CD1c-positive myeloid dendritic cell (primary cell): Measurements from ENCODE around the gene ANKLE1.

Experiments used
- DNase-seq: peaks from one replicate; pipeline ENCODE4 v3.0.0-alpha.2; 2016; ENCODE audit errors: extremely low spot score

Gene ANKLE1, protein sequence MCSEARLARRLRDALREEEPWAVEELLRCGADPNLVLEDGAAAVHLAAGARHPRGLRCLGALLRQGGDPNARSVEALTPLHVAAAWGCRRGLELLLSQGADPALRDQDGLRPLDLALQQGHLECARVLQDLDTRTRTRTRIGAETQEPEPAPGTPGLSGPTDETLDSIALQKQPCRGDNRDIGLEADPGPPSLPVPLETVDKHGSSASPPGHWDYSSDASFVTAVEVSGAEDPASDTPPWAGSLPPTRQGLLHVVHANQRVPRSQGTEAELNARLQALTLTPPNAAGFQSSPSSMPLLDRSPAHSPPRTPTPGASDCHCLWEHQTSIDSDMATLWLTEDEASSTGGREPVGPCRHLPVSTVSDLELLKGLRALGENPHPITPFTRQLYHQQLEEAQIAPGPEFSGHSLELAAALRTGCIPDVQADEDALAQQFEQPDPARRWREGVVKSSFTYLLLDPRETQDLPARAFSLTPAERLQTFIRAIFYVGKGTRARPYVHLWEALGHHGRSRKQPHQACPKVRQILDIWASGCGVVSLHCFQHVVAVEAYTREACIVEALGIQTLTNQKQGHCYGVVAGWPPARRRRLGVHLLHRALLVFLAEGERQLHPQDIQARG

DNA sequence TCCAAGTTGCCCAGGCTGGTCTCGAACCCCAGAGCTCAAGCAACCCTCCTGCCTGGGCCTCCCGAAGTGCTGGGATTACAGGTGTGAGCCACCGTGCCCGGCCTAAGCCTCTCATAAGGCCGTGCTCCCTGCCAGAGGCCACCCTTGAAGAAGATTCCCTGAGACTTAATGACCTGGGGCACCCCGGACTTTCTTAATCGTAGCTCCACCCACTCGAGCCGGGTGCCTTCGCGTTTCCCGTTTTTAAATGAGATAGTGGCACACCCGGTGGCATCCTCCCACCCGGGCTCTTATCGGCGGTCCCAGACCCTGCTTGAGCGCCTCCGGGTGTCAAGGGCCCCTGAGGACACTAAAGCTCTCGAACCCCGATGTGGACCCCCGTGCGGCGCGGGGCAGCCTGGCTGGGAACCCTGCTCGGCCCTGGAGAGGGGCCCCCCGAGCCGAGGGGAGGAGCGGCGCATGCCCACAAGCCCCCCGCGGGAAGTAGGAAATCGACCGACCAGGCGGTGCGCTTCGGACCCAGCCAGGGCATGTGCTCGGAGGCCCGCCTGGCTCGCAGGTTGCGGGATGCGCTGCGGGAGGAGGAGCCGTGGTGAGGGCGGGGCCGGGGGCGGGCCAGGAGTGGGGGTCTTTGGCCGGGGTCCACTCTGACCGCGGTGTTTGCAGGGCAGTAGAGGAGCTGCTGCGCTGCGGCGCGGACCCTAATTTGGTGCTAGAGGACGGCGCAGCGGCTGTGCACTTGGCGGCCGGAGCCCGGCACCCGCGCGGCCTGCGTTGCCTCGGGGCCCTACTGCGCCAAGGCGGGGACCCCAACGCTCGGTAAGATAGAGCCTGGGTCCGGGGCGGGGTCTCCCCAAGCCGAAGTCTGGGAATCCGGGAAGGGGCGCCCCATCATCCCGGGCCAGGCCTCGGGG lies at the start of gene ANKLE1:
ANKLE1 (plus strand) TSS at position 511 of the 914 bp plus-strand sequence; CDS start at position 531, 20 bp downstream.
- peak; percentile 84 for DNase-seq

DNA sequence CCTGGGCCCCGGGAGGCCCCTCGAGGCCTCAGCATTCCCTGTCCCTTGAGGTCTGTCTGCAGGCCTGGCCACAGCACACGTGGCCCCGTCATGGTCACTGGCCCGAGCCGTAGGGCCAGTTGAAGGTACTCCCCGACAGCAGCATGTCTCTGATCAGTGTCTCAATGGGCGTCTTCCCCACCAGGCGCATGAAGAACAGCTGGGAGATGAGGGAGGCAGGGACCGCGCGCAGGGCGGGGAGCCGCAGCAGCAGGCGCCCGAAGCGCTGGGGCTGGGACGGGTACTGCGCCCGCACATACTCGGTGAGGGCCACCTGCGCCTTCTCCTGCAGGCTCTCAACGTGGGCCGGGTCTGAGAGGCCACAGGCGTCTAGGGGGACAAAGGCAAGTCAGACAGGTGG lies 49.4 kb upstream of the ANKLE1 start:
- no peak for DNase-seq

DNA sequence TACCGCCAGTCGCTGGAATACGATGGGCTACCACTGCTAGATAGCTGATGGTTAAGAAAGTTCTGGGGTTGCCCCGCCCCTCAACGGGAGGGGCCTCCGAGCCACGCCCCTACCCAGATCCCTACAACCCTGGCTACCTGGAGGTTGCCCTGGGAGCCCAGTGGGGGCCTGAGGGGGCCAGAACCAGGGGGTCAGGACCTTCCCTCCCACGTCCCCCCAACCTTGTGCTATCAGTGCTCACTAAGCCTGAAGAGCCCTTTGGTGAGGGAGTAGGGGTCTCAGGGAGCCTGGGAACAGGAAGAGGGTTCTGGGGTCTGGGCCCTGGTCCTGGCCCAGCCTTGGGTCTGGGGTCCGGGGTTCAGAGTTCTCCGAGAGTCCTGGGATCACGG lies 46.8 kb upstream of the ANKLE1 start:
- peak; percentile 47 for DNase-seq

DNA sequence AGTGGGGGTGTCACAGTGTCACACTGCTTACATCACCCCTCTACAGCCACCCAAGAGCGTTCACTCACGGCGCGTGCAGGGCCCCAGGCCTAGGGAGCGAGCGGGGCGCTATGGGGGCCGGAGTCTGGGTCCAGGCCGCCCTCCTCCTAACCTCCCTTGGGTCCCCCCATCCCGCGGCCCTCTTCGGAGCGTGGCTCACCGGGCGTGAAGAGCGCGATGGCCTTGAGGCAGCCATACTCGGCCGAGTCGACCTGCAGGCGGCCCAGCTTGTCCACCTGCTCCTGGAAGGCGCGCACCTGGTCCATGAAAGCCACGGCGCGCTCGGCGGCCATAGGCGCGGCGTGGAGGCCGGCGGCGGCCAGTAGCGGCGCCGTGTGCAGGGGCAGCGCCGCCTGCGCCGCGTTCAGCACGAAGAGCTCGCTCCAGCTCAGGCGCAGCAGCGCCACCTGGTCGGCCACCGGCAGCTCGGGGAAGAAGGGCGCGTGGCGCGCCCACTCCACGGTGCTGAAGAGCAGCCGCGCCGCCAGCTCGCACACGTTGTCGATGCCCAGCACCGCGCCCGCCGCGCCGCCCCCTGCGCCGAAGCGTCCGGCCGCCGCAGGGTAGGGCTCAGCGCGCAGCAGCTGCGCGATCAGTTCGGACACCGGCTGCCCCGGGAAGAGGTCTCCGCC lies 46.3 kb upstream of the ANKLE1 start:
- peak; percentile 84 for DNase-seq

DNA sequence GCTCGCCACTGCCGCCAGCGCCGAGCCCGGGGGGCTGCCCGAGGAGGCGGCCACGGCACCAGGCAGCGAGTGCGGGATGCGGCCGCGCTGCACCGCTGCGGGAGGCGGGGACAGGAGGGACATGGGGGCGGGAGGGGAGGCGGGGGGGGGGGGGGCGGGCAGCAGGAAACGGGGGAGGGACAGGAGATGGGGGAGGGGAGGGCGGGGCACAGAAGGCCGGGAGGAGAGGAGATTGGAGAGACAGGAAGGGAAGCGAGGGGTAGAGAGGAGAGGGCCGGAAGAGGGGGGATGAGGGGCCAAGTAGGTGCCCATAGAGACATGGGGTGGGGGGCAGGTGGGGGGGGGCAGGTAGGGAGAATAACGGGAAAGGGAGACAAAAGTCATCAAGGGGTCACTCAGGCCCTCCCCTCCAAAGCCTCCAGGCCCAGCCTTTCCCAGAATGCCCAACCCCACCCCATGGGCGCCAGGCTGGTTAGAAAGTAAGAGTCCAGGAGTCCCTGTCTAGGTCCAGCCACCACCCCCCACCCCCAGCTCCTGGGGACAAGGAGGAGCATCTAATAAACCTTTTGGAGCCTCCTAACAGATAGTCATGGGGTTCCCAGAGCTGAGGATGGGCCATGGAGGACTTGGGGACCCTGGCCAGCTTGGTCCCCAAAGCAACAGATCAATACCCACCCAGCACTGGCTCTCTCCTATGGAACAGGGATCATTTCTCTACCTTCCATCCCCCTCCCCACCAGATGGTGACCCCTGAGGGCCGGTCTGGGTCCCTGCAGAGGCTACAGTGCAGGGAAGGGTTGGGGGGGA lies 45.5 kb upstream of the ANKLE1 start:
- no peak for DNase-seq

DNA sequence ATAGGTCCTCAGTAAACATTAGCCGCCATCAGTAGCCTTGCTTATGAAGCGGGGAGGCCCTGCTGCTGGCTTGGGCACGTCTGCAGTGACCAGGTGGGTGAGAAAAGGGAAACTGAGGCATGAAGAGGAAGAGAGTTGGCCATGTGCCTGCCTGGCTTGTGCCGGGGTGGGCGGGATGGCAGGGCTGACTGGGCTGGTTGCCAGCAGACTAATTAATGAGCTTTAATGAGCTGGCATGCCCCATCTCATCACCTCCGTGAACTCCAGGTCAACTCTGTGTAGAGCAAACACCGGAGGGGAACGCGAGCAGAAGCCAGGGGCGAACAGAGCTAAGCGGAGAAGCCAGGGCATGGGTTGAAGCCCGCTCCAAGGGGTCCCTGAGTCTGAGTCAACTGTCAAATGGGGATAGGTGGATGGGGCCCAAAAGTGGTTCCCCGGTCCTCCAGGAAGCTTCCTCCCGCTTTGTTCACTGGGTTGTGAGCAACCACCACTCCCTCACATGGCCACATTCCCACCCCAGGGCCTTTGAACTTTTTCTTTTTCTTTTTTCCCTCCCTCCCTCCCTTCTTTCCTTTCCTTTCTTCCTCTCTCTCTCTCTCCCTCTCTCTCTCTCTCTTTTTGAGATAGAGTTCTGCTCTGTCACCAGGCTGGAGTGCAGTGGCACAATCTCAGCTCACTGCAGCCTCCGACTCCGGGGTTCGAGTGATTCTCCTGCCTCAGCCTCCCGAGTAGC lies 44.7 kb upstream of the ANKLE1 start:
- DNase-seq: no peak

DNA sequence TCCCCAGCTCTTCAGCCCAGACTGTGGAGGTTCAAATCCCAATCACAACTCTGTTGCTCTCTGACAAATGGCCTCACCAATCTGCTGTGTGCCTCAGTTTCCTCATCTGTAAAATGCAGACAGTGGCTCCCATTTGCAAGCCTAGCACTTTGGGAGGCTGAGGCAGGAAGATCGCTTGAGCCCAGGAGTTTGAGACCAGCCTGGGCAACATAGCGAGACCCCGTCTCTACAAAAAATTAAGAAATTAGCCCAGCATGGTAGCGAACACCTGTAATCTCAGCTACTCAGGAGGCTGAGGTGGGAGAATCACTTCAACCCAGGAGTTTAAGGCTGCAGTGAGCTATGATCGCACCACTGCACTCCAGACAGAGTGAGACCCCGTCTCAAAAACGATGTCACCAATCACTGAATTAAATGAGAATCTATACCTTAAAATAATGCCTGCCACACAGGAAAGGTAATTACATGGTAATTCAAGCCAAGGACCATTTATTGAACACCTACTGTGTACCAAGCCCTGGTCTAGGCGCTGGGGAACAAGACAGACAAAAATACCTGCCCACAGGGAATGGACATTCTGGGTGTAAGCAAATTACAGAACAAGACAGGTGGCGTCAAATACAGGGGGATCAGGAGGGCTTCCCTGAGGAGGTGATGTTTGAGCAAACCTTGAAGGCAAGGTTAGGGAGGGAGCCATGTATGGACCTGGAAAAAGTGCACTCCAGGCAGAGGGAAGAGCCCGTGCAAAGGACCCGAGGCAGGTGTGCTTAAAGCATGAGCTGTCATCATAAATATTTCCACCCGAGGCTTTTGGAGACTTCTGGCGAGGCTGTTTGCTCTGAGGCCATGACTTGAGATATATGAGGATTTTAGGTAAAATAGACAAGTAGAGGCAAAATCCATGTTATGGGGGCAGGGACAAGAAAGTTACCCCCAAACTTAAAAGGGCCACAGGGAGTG lies 43.7 kb upstream of the ANKLE1 start:
- DNase-seq: no peak

DNA sequence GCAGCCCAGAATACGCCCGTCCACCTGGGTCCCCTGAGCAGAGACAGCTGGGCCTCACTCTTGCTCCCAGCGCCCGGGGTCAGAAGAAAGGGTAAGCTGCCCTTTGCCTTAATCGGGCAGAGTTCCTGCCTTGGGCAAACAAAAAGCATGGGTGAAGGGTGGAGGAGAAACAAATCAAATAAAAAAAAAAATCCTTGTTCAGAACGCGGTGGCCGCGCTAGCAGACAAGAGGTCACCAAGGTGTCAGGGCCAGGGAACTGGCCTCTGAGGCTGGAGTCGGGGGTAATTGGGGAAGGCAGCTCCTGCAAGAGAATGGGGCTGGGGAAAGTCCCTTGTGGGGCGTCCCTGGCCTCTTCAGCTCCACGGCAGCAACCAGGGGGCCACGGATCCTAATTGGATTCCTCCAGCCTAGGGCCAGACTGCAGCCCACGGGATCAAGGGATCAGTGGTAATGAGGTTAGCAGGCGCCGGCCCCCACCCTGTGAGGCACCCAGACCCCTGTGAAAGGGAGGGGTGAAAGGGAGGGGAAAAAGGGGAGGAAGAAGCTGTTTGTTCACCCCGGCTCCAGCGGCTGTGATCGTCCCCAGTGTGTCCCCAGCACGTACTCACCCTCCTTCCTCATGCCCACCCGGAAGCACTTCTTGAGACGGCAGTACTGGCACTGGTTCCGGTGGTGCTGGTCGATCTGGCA lies 41.5 kb upstream of the ANKLE1 start:
- no peak for DNase-seq

DNA sequence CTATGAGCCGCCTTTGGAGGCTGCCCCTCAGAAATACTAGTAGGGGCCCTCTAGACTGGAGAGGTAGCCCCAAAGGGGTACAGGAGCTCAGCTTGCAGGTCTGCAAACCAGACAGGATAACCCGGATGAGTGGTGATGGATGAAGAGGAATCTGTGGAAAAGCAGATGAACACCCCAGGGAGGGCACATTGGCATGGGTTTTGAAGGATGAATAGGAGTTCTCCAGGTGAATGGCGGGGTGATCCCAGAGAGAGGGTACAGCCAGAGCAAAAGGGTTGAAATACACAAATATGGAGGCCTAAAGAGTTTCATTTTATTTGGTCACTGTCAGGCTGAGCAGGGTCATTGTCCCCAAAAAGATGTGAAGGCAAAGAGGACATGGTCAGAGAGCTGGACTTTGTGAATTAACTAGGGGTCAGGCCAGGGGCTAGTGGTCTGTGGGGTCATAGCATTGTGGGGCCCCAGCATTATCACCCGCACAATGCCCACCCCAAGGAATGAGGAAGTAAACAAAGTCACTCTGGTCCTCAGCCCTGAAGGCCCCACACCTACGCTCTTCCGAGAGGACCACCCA lies 40.8 kb upstream of the ANKLE1 start:
- no peak for DNase-seq

DNA sequence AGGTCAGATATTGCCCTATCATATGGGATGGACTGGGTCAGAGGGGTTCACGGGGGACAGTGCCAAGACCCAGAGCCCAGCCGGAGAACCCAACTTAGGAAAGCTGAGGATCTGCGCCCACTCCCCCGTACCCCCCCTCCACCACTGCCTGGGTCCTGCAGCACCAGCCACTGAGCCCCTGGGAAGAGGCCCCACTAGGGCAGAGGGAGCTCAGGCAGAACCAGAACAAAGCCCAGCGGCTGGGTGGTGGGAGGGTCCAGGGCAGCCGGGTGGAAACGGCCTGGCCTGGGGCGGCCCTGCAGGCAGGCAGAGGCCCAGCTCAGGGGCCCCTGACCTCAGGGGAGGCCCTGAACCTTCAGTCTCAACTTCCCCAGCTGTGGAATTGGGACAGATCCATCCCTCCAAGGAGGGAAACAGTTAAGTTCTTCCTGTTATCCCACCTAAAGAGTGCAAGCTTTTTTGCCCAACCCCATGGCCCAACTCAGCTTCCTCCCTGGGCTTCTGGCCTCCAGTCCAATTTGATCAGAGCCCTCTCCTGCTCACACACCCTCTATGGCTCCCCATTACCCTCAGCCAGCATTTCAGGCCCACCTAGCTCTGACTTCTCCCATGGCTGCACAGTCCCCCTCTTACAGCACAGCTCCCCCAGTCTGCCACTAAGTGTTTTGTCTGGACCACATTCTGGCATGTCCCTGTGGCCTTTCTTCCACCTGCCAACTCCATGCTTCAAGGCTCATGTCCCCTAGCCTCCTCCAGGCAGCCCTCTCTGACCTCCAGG lies 39.1 kb upstream of the ANKLE1 start:
- DNase-seq: no peak

DNA sequence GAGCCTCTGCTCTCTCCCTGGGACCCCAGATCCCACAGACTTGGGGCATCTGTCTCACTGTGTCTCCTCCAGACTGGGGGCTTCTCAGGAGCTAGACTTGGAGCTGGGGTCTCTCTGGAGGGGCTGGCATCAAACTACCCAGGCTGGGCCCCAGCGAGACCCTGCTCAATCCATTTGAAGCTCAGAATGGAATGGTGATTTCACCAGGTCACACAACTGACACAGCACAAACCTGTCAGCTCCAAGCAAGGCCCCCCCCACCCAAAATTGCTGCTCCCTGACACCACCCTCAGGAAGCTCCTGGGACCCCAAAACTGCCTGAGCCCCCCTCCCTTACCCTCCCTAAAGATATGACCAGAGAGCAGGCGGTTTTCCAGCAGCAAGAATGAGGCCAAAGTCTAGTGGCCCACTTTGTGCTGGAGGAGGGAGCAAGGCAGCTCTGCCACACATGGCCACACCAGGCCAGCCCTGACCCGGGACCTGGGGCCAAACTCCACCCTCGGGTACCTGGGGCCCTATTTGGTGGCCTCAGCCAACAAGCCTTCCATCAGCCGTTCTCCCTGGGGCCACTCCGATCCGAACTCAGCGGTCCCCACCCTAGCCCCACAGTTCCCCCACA lies 38.4 kb upstream of the ANKLE1 start:
- DNase-seq: no peak

DNA sequence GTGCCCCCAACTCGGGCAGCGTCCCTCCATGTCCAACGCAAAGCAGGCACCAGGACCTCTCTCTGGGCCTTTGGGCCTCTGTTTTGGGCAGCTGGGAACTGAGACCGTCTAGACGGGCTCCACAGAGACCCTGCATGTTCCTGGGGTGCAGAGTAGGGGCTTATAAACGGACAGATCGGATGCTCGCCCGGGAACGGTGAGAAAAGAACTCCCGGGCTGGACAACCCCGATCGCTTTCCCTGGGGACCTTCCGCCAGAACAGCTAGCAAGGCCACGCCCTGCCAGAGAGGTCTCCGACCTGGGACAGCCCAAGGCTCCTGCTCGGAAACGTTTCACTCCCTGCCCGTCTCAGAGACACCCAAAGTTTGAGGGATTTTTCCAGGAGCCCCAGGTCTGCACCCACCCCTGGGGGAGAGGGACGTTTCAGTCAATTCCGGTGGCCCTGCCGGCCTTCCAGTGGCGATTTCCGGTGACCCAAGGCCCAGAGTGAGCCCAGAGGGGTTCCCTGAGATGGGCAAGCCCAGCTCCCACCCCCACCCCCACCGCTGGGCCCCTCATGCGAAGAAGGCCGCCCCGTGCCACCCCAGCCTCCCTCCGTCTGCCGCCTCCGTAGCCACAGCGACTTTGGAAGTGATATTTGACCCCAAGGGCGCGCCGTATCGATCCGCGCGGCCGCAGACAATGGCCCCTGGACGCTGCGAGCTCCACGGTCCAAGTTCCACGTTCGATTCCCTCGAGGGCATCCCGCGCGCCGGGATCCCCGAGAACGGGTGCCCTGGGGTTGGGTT lies 37.7 kb upstream of the ANKLE1 start:
- no peak for DNase-seq

DNA sequence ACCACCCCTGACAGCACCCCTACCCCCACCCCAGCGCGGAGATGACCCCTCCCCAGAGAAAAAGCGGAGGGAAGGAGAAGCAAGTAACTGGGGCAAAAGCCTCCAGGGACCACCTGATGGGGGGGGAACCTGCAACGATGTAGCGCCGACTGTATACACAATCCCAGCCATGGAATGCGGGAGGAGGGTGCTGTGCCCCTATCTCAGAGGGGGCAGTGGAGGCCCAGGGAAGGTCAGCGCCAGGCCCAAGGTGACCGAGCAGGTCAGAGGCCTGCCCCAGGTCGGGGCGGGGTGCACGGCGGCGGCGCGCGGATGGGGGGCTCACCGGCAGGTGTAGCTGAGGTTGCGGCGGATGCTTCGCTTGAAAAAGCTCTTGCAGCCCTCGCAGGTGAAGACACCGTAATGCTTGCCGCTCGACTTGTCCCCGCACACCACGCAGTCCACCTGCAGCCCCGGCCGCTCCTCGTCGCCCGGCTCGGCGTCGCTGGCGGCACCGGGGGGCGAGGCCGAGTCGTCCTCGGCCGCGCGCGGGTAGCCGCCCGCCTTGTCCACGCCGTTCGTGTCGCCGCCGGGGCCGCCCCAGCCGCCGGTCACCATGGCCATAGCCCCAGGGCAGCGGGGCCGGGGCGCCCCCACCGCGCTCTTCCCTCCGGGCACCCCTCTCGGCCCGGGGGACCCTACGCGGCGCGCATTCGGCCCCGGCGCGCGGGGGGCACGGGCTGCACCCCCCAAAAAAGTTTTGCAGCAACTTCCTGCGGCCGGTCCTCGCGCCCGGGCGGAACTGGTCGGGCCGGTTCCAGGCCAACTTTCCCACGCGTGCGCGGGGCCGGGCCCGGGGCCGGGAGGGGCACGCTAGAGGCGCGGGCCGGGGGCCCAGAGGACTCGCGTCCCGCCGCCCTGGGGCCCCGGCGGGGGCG lies 36.8 kb upstream of the ANKLE1 start:
- peak; percentile 32 for DNase-seq

DNA sequence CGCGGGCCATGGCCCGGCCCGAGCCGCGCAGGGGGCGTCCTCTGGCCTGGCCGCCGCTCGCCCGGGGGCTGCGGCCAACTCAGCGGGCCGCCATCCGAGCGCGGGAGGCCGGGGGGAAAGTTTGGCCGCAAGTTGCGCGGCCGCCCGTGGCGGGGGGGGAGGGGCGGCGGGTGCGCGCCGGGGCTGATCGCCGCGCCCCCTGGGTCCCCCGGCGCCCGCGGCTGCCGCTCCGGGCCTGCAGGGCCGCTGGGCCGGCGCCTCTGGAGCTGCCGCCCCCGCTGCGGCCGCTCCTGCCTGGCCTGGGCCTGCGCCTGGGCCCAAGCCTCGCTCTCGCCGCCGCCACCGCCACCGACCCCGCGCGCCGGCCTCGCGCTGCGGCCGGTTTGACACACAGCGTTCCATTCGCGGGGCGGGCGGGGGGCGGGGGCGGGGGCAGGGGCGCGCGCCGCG lies 36.1 kb upstream of the ANKLE1 start, which contains the start of gene NR2F6:
NR2F6 (minus strand) TSS at position 385 of the 450 bp plus-strand sequence. CDS start 699 bp downstream, outside the sequence.
- peak; percentile 81 for DNase-seq
